Activated naive CD4-positive, alpha-beta T cell treated with anti-CD3 and anti-CD28 coated beads for 36 hours (primary cell): Measurements from ENCODE around the gene PLPPR1. TPM values are rescaled to one million over a fixed set of nuclear protein-coding genes. Genes with fewer than 3 reads are reported as not detected.
"Not testable (repeated sequence)": the region's sequence is repeated elsewhere in the genome, so short reads cannot be mapped to it uniquely, and the experiment has no call there.

ENCODE experiments used
- CTCF ChIA-PET: fragments of 350-600 bp; sonication (Branson Sonifier 250); formaldehyde crosslinking; loops from one replicate; lab custom pipeline; 2021; ENCODE audit warnings: antibody characterized with exemption; lab: Charles Lee
- DNase-seq: peaks from one replicate; pipeline ENCODE4 v3.0.0-alpha.2; 2020
- H3K27ac Mint-ChIP-seq: one replicate; pipeline ENCODE4 v1.8.0; 2021; ENCODE audit warnings: mild to moderate bottlenecking, mixed read lengths
- H3K27me3 Mint-ChIP-seq: one replicate; pipeline ENCODE4 v1.8.0; 2021; ENCODE audit warnings: low read depth, mixed read lengths
- H3K36me3 Mint-ChIP-seq: one replicate; pipeline ENCODE4 v1.8.0; 2021; ENCODE audit warnings: low read depth, mixed read lengths
- H3K4me1 Mint-ChIP-seq: one replicate; pipeline ENCODE4 v1.8.0; 2021; ENCODE audit warnings: low read depth, mixed read lengths
- H3K4me3 Mint-ChIP-seq: one replicate; pipeline ENCODE4 v1.8.0; 2021; ENCODE audit warnings: mild to moderate bottlenecking, moderate library complexity, mixed read lengths
- H3K9me3 Mint-ChIP-seq: one replicate; pipeline ENCODE4 v1.8.0; 2021; ENCODE audit warnings: mixed read lengths
- intact Hi-C: fragments of 100-400 bp; cut with micrococcal nuclease; formaldehyde crosslinking; loops from one replicate; pipeline ENCODE4 v1.15.1; 2023
- total RNA-seq, 2 experiments: library from RNA; stranded (reverse); gene quantifications; one replicate each; pipeline ENCODE4 v1.2.3, GENCODE V29; 2021

PLPPR1 gene
- total RNA-seq, 2 experiments from 2014 or later: not detected

- Mint-ChIP-seq H3K9me3 (no peaks in the 10 kb centered on the region), H3K36me3 (no peaks in the 10 kb centered on the region), H3K4me1 (no peaks in the 10 kb centered on the region), H3K27ac (no peak overlapping the region), H3K27me3 (peaks cover 5% of the 10 kb centered on the region), H3K4me3 (no peak overlapping the region)
- intact Hi-C loops: no loop called here
- DNase-seq: no peak
- CTCF ChIA-PET: no interaction called here
Measured at GRCh38 chr9:101097210-101097609, 68.7 kb downstream of the PLPPR1 start.

- H3K4me3 Mint-ChIP-seq: no peak overlapping the region
- H3K9me3 Mint-ChIP-seq: no peaks in the 10 kb centered on the region
- CTCF ChIA-PET: no interaction called here
- H3K36me3 Mint-ChIP-seq: no peaks in the 10 kb centered on the region
- H3K27me3 Mint-ChIP-seq: peaks cover 5% of the 10 kb centered on the region
- H3K4me1 Mint-ChIP-seq: no peaks in the 10 kb centered on the region
- no peak for DNase-seq
- intact Hi-C loops: no loop called here
- no peak overlapping the region for H3K27ac Mint-ChIP-seq
Measured at GRCh38 chr9:101098392-101098791, 69.9 kb downstream of the PLPPR1 start.

- intact Hi-C loops: no loop called here
- DNase-seq: no peak
- Mint-ChIP-seq H3K27ac (no peak overlapping the region), H3K4me1 (no peaks in the 10 kb centered on the region), H3K4me3 (no peak overlapping the region), H3K27me3 (peaks cover 3% of the 10 kb centered on the region), H3K9me3 (no peaks in the 10 kb centered on the region), H3K36me3 (no peaks in the 10 kb centered on the region)
- CTCF ChIA-PET: interaction anchor here (0.6 kb wide), 1 partner anchor 519 kb away, joined by 4 read pairs; no protein-coding TSS in a partner anchor
Measured at GRCh38 chr9:101114317-101114716, 85.8 kb downstream of the PLPPR1 start.

- Mint-ChIP-seq H3K27ac (no peak overlapping the region), H3K4me1 (no peaks in the 10 kb centered on the region), H3K36me3 (no peaks in the 10 kb centered on the region), H3K4me3 (no peak overlapping the region), H3K27me3 (peaks cover 3% of the 10 kb centered on the region), H3K9me3 (no peaks in the 10 kb centered on the region)
- DNase-seq: no peak
- intact Hi-C loops: no loop called here
- CTCF ChIA-PET: no interaction called here
Measured at GRCh38 chr9:101115102-101115501, 86.6 kb downstream of the PLPPR1 start.

GRCh38 chr9:101117161-101117560, 88.6 kb downstream of the PLPPR1 start:
- no peak for DNase-seq
- CTCF ChIA-PET: interaction anchor here (0.7 kb wide), 1 partner anchor 209 kb away, joined by 3 read pairs; no protein-coding TSS in a partner anchor
- Mint-ChIP-seq H3K36me3 (no peaks in the 10 kb centered on the region), H3K4me3 (no peak overlapping the region), H3K4me1 (no peaks in the 10 kb centered on the region), H3K27me3 (peaks cover 3% of the 10 kb centered on the region), H3K27ac (no peak overlapping the region), H3K9me3 (no peaks in the 10 kb centered on the region)
- intact Hi-C loops: no loop called here

GRCh38 chr9:101119206-101119819, 90.8 kb downstream of the PLPPR1 start:
- peak; percentile 42 for DNase-seq
- CTCF ChIA-PET: interaction anchor here (1.5 kb wide), 1 partner anchor 192 kb away, joined by 9 read pairs; no protein-coding TSS in a partner anchor
- Mint-ChIP-seq H3K27ac (no peak overlapping the region), H3K4me1 (no peaks in the 10 kb centered on the region), H3K36me3 (no peaks in the 10 kb centered on the region), H3K27me3 (no peaks in the 10 kb centered on the region), H3K4me3 (no peak overlapping the region), H3K9me3 (peaks cover 5% of the 10 kb centered on the region)
- intact Hi-C loops: loop anchor here (1.0 to 2.0 kb wide), 4 partner anchors 191 to 518 kb away; no protein-coding TSS in a partner anchor

- Mint-ChIP-seq H3K4me1 (no peaks in the 10 kb centered on the region), H3K9me3 (peaks cover 5% of the 10 kb centered on the region), H3K4me3 (no peak overlapping the region), H3K27me3 (no peaks in the 10 kb centered on the region), H3K36me3 (no peaks in the 10 kb centered on the region), H3K27ac (no peak overlapping the region)
- DNase-seq: no peak
- intact Hi-C loops: no loop called here
- CTCF ChIA-PET: interaction anchor here (1.2 kb wide), 2 partner anchors 46 to 185 kb away, joined by 3 read pairs; no protein-coding TSS in a partner anchor
Measured at GRCh38 chr9:101121836-101122399, 93.4 kb downstream of the PLPPR1 start.

GRCh38 chr9:101126556-101126955, 98.0 kb downstream of the PLPPR1 start:
- Mint-ChIP-seq H3K27me3 (peaks cover 1% of the 10 kb centered on the region), H3K27ac (no peak overlapping the region), H3K4me3 (no peak overlapping the region), H3K36me3 (no peaks in the 10 kb centered on the region), H3K9me3 (peaks cover 5% of the 10 kb centered on the region), H3K4me1 (no peaks in the 10 kb centered on the region)
- intact Hi-C loops: no loop called here
- CTCF ChIA-PET: interaction anchor here (0.6 kb wide), 1 partner anchor 413 kb away, joined by 3 read pairs; no protein-coding TSS in a partner anchor
- DNase-seq: no peak

- H3K4me3 Mint-ChIP-seq, H3K27ac Mint-ChIP-seq, H3K36me3 Mint-ChIP-seq, intact Hi-C loops, H3K4me1 Mint-ChIP-seq, H3K27me3 Mint-ChIP-seq, DNase-seq, H3K9me3 Mint-ChIP-seq: not testable (repeated sequence)
- CTCF ChIA-PET: interaction anchor here (0.6 kb wide), 1 partner anchor 413 kb away, joined by 3 read pairs; no protein-coding TSS in a partner anchor
Measured at GRCh38 chr9:101127369-101127768, 98.8 kb downstream of the PLPPR1 start.

- H3K36me3 Mint-ChIP-seq: no peaks in the 10 kb centered on the region
- peaks cover 1% of the 10 kb centered on the region for H3K27me3 Mint-ChIP-seq
- H3K4me1 Mint-ChIP-seq: no peaks in the 10 kb centered on the region
- intact Hi-C loops: no loop called here
- H3K4me3 Mint-ChIP-seq: no peak overlapping the region
- no peaks in the 10 kb centered on the region for H3K9me3 Mint-ChIP-seq
- CTCF ChIA-PET: no interaction called here
- no peak overlapping the region for H3K27ac Mint-ChIP-seq
- DNase-seq: no peak
Measured at GRCh38 chr9:101128623-101129022, 100.1 kb downstream of the PLPPR1 start.

GRCh38 chr9:101130054-101130453, 101.5 kb downstream of the PLPPR1 start:
- intact Hi-C loops: no loop called here
- CTCF ChIA-PET: no interaction called here
- no peaks in the 10 kb centered on the region for H3K9me3 Mint-ChIP-seq
- DNase-seq: no peak
- peaks cover 1% of the 10 kb centered on the region for H3K27me3 Mint-ChIP-seq
- H3K4me3 Mint-ChIP-seq: no peak overlapping the region
- no peaks in the 10 kb centered on the region for H3K36me3 Mint-ChIP-seq
- no peaks in the 10 kb centered on the region for H3K4me1 Mint-ChIP-seq
- H3K27ac Mint-ChIP-seq: no peak overlapping the region

GRCh38 chr9:101131326-101131725, 102.8 kb downstream of the PLPPR1 start:
- Mint-ChIP-seq H3K36me3 (no peaks in the 10 kb centered on the region), H3K9me3 (no peaks in the 10 kb centered on the region)

GRCh38 chr9:101132801-101133200, 104.3 kb downstream of the PLPPR1 start:
- CTCF ChIA-PET: no interaction called here
- Mint-ChIP-seq H3K9me3 (no peaks in the 10 kb centered on the region), H3K4me3 (no peak overlapping the region), H3K36me3 (no peaks in the 10 kb centered on the region), H3K27ac (no peak overlapping the region), H3K4me1 (no peaks in the 10 kb centered on the region), H3K27me3 (peaks cover 1% of the 10 kb centered on the region)
- DNase-seq: no peak
- intact Hi-C loops: no loop called here

More at GRCh38 chr9:101131326-101131725, 102.8 kb downstream of the PLPPR1 start:
- Mint-ChIP-seq H3K4me3 (no peak overlapping the region), H3K4me1 (no peaks in the 10 kb centered on the region), H3K27me3 (peaks cover 1% of the 10 kb centered on the region), H3K27ac (no peak overlapping the region)
- CTCF ChIA-PET: no interaction called here
- no peak for DNase-seq
- intact Hi-C loops: no loop called here
